GM18508 (cell line): Measurements from ENCODE around the gene RNF180.
A peak's percentile ranks its signal among the peaks of the same experiment; 100 is the strongest.
"Not testable (repeated sequence)": the region's sequence is repeated elsewhere in the genome, so short reads cannot be mapped to it uniquely, and the experiment has no call there.

Source experiments
- ATAC-seq: cut with Tn5 transposase; IDR thresholded peaks from one replicate; pipeline ENCODE4 v1.9.1; 2021; ENCODE audit warnings: moderate number of reproducible peaks; ENCODE audit not compliant: insufficient read depth, unreplicated experiment

RNF180 gene

DNA sequence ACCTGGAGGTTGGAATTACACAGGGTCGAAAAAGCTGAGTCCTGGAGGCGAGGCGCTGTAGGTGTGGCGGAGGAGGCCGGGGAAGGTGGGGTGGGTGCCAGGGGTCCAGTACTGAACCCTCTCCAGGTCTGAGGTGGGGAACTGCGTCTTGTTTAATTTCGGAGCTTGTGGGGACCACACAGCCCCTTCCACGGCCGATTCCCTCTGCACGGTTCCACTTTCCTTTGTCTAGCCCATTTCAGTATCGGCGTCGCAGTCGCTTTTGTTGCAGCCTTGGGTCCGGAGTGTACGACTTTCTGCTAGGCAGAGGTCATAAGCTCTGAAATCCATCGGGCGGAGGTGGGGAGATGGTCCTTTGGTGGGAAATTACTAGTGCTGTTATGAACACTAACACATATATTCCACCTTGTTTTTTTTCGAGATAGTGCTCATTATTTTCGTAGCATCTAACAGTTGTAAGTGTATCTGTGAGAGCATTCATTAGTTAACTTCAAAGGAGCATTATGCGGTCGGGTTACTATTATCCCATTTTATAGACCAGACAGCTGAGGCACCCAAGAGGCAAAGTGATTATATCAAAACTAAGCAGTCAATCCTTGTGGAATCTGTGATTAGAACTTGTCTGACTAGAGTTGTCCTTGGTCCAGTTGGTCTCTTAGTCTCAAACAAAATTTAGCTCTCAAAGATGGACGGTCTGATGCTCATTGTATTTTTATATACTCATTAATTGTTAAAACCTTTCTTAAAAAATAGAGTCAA is 737 bp downstream of the RNF180 start:
- no peak for ATAC-seq

GRCh38 chr5:64176301-64176700 is 10.7 kb downstream of the RNF180 start:
- no peak for ATAC-seq

DNA sequence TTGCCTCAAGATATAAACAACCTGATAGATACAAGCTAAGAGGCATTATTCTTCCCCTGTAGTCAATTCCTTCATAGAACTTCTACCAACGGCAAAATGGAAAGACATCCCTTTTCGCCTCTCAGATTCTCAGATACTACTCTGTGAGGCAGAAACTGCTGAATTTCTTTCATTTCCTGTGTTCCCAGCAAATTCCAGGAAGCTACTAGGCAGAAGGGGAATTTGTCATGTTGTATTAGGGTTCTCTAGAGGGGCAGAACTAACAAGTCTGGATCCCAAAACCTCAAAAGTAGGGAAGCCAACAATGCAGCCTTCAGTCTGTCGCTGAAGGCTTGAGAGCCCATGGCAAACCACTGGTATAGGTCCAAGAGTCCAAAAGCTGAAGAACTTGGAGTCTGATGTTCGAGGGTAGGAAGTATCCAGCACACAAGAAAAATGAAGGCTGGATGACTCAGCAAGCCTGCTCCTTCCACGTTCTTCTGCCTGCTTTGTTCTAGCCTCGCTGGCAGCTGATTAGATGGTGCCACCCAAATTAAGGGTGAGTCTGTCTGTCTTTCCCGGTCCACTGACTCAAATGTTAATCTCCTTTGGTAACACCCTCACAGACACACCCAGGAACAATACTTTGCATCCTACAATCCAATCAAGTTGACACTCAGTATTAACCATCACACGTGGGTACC is 15.2 kb downstream of the RNF180 start:
- no peak for ATAC-seq

- no peak for ATAC-seq
These were observed 15.8 kb downstream of the RNF180 start for GRCh38 chr5:64181440-64181839.

DNA sequence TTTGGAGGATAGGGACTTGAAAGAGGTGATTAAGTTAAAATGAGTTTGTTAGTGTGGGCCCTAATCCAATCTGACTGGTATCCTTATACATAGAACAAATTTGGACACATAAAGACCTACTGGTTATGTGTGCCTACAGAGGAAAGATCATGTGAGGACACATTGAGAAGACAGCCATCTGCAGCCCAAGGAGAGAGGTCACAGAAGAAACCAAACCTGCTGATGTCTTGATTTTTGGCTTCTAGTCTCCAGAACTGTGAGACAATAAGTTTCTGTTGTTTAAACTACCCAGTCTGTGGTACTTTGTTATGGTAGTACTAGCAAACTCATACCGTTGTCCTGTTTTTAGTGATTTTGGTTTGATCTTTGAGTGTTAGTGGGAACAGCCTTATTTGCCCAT is 18.3 kb downstream of the RNF180 start:
- ATAC-seq = no peak

DNA sequence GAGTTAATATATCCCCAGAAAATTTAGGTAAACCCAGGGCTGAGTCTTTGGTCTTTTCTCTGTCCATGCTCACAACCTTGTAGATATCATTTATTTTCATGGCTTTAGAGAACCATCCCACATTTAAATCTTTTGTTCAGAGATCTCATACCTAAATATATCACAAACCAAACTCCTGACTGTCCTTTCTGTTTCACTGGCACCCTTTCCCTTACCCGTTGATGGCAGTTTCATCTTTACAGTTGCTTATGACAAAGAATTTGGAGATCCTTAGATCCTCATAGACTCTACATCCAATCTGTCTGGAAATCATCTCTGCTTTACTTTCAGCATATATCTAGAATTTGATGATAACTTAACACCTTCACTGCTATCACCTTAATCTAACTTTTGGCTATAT is 19.2 kb downstream of the RNF180 start:
- ATAC-seq = peak; percentile 41

DNA sequence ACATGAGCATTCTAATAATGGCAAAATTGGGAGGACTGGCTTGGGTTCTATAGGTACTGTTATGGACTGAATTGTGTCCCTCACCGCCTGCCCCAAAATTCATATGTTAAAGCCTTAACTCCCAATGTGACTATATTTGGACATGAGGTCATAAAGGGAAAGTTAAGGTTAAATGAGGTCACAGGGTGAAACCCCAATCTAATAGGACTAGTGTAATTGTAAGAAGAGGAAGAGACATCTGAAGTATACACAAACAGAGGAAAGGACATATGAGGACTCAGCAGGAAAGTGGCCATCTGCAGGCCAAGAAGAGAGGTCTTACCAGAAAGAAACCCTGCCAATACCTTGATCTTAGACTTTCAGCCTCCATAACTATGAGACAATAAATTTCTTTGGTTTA is 23.1 kb downstream of the RNF180 start:
- no peak for ATAC-seq

- peak; percentile 42 for ATAC-seq
These were observed 25.1 kb downstream of the RNF180 start for GRCh38 chr5:64190562-64191306.

GRCh38 chr5:64195981-64196380 is 30.3 kb downstream of the RNF180 start:
- ATAC-seq = no peak

DNA sequence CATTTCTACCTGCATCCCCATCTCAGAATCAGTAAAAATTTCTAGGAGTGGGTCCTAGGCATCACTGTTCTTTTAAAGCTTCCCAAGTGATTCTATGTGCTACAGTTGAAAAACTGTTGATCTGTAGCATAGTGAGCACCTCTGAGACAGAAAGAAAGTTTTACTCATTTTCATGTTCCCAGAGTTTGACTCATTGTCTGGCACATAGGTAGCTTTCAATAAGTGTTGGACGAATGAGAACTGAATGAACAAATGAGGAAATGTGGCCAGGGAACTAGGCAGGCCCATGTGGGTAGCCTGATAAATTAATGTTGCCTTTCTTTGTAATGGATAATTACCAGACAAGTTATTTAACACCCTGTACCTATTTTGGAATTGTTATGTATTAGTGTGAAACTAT is 33.8 kb downstream of the RNF180 start:
- ATAC-seq = no peak

DNA sequence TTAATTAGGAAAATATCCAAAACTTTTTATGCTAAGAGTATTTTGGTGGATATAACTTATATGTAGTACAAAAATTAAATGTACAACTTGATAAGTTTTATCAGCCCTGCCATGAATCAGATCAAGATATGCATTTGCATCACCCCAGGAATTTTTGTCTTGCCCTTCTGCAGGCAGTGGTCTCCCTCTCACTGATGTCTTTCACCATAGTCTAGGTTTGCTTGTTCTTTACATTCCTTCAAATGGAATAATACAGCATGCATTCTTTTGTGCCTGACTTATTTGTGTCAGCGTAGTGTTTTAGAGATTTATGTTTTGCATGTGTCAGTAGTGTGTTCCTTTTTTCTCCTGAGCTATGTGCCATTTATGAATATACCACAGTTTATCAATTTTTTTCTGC is 36.4 kb downstream of the RNF180 start:
- ATAC-seq = no peak

DNA sequence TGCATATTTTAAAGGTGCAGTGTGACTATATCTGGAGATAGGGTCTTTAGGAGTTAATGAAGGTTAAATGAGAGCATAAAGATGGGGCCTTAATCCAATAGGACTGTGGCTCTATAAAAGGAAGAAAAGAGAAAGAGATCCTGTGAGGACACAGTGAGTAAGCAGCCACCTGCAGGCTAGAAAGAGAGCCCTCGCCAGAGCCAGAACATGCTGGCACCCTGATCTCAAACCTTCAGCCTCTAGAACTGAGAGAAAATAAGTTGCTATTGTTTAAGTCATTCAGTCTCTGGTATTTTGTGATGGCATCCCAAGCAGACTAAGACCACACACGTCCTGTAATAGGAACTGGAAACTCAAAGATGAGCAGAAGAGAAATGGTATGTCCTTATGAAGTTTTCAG is 41.0 kb downstream of the RNF180 start:
- no peak for ATAC-seq

- no peak for ATAC-seq
These were observed 42.3 kb downstream of the RNF180 start for GRCh38 chr5:64207978-64208377.

GRCh38 chr5:64209353-64209752 is 43.7 kb downstream of the RNF180 start:
- no peak for ATAC-seq

DNA sequence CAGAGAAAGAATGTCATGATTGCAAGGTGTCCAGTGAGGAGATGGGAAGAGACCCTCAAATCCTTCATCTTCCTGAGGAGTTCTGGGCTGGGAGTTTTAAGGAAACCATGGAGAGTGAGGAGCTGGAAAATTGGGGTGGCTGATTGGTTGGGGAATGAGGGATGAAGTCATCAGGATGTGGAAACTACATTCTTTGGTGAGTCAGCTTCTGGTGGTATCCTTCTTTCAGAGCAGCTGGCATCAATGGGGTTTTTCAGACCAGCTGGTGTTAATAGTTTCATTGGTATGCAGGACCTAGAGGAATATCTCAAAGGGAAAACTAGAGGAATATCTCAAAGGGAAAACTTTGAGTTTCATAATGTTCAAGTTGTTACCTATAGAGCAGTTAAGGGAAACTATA is 45.2 kb downstream of the RNF180 start:
- ATAC-seq = no peak

DNA sequence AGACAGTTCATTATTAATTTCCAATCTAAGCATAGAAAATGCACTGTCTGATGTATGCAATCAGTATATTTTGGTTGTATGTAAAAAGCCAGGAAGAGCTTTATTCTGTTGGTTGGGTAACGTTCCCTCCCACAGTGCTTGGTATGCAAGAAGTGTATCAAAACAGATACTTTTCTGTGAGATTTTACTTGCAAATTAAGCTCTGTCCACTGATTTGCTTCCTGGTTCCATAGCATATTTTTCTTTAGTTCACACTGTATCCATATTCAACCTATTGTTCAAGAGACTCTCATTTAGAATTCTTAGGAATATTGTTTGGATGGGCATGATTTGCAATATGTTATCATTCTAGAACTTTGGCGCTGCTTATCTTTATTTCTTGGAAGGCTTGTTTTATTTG is 47.4 kb downstream of the RNF180 start:
- ATAC-seq = no peak

DNA sequence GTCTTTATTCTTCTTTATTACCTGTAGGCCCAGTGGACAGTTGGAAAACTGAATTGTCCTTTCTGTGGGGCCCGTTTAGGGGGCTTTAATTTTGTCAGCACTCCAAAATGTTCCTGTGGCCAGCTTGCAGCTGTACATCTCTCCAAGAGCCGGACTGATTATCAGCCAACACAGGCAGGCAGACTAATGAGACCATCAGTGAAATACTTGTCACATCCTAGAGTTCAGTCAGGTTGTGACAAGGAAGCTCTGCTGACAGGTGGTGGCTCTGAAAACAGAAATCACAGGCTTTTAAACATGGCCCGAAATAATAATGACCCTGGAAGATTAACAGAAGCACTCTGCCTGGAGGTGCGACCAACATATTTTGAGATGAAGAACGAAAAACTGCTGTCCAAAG is 47.9 kb downstream of the RNF180 start:
- ATAC-seq = no peak

GRCh38 chr5:64214132-64214531 is 48.5 kb downstream of the RNF180 start:
- no peak for ATAC-seq

DNA sequence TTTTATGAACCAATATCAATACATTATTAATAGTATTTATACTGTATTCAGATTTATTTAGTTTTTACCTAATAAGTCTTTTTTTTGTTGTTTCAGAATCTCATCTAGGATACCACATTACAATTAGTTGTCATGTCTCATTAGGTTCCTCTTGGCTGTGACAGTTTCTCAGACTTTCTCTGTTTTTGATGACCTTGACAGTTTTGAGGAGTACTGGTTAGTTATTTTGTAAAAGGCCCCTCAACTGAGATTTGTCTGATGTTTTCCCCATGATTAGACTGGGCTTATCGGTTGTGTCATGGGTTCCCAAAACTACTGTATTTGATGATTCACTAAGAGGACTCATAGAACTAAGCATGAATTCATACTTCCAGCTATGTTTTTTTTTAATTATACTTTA is 56.3 kb downstream of the RNF180 start:
- no peak for ATAC-seq

- not testable (repeated sequence) for ATAC-seq
These were observed 59.8 kb downstream of the RNF180 start for GRCh38 chr5:64225286-64225981.

- ATAC-seq = not testable (repeated sequence)
These were observed 61.5 kb downstream of the RNF180 start for GRCh38 chr5:64227131-64227537.
